Measurements from ENCODE around the gene TTC7B.

DNA sequence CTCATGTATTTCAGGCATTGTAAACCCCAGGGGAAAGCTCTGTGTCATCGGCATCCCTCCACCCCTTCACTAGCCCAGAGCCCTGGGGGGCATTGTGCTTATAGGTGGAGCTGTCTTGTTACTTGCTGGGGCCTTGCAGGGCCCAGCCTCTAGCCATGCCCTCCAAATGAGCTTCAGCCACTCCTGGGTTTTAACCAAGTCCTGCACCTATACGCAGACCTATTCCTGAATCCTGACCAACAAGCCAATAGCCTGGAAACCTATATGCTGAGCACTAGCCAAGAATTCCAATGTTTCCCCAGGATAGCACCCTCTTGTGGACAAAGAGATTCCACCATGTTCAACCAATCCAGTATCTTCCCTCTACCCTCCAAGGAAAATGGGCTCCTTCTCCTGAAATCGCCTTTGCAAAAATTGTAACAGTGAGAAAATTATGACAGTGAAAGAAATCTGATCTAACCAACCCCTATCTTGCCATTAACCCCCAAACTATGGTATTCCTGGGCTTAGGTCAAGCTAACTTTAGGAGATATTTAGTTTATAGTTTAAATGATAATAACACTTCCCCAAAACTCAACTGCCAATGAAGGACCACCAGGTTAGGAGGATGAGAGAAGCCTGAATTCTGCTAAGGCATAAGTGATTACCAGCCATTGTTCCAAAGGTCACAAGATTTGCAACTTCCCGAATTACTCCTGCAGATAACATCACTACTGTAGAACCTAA, 55.5 kb downstream of the TTC7B start:
- TF ChIP-seq, protein P1, sequence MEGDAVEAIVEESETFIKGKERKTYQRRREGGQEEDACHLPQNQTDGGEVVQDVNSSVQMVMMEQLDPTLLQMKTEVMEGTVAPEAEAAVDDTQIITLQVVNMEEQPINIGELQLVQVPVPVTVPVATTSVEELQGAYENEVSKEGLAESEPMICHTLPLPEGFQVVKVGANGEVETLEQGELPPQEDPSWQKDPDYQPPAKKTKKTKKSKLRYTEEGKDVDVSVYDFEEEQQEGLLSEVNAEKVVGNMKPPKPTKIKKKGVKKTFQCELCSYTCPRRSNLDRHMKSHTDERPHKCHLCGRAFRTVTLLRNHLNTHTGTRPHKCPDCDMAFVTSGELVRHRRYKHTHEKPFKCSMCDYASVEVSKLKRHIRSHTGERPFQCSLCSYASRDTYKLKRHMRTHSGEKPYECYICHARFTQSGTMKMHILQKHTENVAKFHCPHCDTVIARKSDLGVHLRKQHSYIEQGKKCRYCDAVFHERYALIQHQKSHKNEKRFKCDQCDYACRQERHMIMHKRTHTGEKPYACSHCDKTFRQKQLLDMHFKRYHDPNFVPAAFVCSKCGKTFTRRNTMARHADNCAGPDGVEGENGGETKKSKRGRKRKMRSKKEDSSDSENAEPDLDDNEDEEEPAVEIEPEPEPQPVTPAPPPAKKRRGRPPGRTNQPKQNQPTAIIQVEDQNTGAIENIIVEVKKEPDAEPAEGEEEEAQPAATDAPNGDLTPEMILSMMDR (optimal IDR thresholded peaks at IDR 0.05 in 1 of 3, IDR thresholded peaks at IDR 0.05 in 1 of 3, conservative IDR thresholded peaks at IDR 0.05 in 1 of 3; ENCODE audit: extremely low read depth in 1 of 3, insufficient read depth in 2 of 3, low read length in 3 of 3) = peak; percentile 60 to 68 (median 65)
- TF ChIP-seq EZH2 (IDR thresholded peaks at IDR 0.05; ENCODE audit: low read length) = no peak

All from keratinocyte (primary cell).